HL-60/S4 treated with phorbol 12-myristate 13-acetate at 8.2 ng/mL for 4 days and 3 days (cell line): ENCODE measurements around the gene SMTNL1.

Source experiments
- in situ Hi-C: fragments of 300-500 bp; cut with MboI; formaldehyde crosslinking; loops from 2 replicates; pipeline ENCODE4 v1.15.0; 2022; ENCODE audit warnings: low sequenced_read_pairs

Gene SMTNL1

DNA sequence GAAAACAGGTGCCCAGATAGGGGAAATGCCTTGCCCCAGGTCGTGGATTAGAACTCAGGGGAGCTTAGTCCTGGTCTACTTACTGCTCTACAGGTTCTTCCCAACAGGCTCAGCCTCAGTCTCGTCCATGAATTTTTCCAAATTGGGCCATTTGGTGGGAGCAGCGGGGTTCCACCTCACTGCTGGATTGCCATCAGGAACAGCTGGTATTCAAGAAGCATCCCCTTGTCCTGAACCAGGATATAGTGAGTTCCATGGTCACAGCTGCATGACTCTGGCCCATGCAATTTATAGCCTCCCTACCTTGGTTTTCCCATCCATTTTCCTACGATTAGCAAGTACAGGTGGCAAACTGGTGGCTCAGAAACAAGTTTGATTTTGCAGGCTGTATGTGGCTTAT lies 36.7 kb downstream of the SMTNL1 start:
- in situ Hi-C loops = no loop called here

DNA sequence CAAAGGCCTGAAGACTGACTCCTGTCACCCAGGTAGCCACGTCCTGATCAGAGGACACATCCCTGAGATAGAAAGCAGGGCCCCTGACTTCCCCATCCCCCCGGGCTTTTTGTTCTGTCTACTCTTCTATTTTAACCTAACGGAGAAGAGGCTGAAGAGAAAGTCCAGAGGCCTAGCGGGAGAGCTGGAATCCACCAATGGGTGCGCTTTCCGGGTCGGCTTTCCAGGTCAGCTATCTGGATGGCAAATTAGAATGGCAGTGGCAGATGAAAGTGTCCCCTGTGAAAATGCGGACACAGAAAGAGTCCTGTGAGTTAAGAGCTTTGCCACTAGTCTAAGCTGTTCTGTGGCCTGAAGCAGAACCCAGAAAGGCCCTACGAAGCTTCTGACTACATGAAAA lies 46.9 kb downstream of the SMTNL1 start:
- in situ Hi-C loops = no loop called here

DNA sequence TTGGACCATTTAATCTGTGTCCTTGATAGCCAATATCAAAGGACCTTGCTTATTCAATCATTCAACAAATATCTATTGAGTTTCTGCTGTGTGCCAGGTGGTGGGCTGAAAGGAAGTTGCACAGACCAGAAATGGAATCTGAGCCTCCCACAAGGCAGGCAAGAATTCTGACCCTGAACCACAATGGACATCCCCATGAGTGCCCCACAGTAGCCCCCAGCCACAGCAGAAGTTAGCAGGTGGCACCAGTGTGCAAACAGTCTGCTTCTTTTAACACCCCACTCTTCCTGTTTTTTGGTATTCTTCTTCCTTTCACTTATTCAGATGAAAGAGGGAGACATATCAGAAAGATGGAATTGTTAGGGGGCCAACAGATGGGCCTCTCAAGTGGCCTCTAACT lies 47.9 kb downstream of the SMTNL1 start:
- in situ Hi-C loops = no loop called here

DNA sequence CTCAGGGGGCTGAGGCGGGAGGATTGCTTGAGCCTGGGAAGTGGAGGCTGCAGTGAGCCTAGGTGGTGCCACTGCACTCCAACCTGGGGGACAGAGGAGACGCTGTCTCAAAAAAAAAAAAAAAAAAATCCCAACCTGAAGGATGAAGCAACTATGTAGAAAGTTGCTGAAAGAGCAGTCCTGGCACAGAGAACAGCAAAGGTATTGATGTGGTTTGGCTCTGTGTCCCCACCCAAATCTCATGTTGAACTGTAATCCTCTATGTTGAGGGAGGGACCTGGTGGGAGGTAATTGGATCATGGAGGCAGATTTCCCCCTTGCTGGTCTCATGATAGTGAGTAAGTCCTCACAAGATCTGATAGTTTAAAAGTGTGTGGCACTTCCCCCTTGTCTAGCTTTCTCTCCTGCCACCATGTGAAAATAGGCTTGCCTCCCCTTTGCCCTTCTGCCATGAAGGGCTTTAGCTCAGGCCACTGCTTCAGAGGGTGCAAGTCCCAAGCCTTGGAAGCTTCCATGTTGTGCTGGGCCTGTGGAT lies 49.4 kb downstream of the SMTNL1 start:
- in situ Hi-C loops = no loop called here

DNA sequence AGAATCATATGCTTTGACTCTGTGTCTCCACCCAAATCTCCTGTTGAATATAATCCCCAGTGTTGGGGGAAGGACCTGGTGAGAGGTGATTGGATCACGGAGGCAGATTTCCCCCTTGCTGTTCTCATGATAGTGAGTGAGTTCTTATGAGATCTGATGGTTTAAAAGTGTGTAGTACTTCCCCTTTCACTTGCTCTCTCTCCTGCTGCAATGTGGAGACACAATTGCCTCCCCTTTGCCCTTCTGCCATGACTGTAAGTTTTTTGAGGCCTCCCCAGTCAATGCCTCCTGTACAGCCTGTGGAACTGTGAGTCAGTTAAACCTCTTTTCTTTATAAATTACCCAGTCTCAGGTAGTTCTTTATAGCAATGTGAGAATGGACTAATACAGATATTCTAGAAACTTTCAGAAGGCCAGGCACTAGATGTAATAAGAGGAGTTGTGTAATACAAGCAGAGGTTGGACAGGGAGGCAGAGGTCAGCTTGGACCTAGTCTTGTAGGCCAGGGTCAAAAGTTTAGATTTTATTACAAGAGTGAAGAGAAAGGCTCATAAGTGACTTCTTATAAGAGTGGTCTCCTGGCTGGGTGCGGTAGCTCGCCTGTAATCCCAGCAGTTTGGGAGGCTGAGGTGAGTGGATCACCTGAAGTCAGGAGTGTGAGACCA lies 50.8 kb downstream of the SMTNL1 start:
- in situ Hi-C loops = no loop called here

- in situ Hi-C loops = no loop called here
These were observed 59.0 kb downstream of the SMTNL1 start for GRCh38 chr11:57596266-57596885.

GRCh38 chr11:57597461-57597915 lies 60.1 kb downstream of the SMTNL1 start, which contains the start of gene SERPING1:
SERPING1 (plus strand) TSS chr11:57597685; CDS start chr11:57598271, 586 bp downstream.
- in situ Hi-C loops = no loop called here

DNA sequence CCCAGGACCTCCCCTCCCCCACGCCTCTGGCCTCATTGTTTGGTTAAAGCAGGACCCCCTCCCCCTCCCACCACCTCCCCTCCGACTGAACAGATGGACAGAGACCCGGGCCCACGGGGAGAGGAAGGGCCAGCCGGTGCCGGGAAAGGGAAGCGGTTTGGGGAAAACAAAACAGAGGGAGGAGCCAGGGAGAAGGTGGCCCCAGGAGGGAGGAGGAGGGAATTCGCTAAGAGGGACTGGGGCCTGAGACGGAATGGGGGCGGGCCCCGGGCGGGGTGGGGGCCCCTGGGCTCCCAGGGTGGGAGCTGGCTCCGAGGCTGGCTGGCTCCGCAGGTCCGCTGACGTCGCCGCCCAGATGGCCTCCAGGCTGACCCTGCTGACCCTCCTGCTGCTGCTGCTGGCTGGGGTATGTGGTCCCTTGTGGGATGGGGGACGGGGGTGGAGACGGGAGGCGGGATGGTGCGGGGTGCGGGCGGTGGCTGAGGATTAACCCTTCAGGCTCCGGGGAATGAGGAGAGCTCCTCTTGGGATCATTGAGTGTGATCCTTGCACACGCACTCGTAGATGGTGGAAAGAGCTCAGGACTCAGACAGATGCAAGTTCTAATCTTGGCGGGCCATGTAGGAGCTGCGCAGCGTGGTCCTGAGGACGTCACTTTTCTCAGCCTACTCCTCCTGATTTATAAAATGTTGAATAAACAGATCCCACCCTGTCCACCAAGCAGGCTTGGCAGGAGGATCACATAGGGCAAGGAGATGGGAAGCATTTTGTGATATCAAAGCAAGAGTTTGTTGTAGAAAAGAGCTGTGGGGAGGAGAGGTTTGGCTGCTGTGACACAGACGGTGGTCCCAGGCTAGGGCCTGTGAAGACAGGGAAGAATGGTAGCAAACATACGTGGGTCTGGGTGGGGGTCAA lies 60.8 kb downstream of the SMTNL1 start:
- in situ Hi-C loops = no loop called here

DNA sequence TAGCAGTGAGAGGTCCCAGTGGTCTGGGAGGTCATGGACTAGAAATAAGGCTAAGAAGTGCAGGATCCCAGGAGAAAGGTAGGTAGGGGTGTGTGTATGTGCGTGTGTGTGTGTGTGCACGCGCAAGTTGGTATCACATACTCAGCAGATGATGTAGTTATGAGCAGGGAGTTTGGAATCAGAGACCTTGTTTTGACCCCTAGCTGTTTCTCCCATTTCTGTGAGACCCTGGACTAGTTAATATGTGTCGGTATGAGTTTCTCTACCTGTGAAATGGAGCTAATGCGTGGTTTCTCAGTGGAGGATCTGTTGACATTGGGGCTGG lies 61.4 kb downstream of the SMTNL1 start:
- in situ Hi-C loops = no loop called here

- in situ Hi-C loops = no loop called here
These were observed 62.0 kb downstream of the SMTNL1 start for GRCh38 chr11:57599381-57599780.
